H9 (cell line): ENCODE measurements around the gene APOBEC2. TPM values are rescaled to one million over a fixed set of nuclear protein-coding genes. Genes with fewer than 3 reads are reported as not detected.
A peak's percentile ranks its signal among the peaks of the same experiment; 100 is the strongest.

Experiments used
- DNase-seq: peaks from one replicate; pipeline ENCODE4 v3.0.0-alpha.2; 2017
- H2AFZ ChIP-seq: one replicate; pipeline ENCODE4 v1.6.1; 2013; ENCODE audit warnings: mild to moderate bottlenecking, low read length, control low read depth, moderate library complexity
- H2AK5ac ChIP-seq: 2 replicates; pipeline ENCODE4 v1.6.1; 2013; ENCODE audit warnings: low read length, control low read depth, mixed read lengths; ENCODE audit not compliant: insufficient read length
- H2BK120ac ChIP-seq: one replicate; pipeline ENCODE4 v1.6.1; 2013; ENCODE audit warnings: low read depth, mild to moderate bottlenecking, low read length, control low read depth, inconsistent platforms; ENCODE audit not compliant: poor library complexity, severe bottlenecking
- H2BK12ac ChIP-seq: 2 replicates; pipeline ENCODE4 v1.6.1; 2013; ENCODE audit warnings: low read length, control low read depth, mixed read lengths, low read depth; ENCODE audit not compliant: insufficient read length
- H2BK15ac ChIP-seq: 2 replicates; pipeline ENCODE4 v1.6.1; 2013; ENCODE audit warnings: low read depth, low read length, control low read depth
- H2BK20ac ChIP-seq: one replicate; pipeline ENCODE4 v1.6.1; 2013; ENCODE audit warnings: low read depth, mild to moderate bottlenecking, low read length, control low read depth, inconsistent platforms; ENCODE audit not compliant: poor library complexity, severe bottlenecking
- H2BK5ac ChIP-seq: 2 replicates; pipeline ENCODE4 v1.6.1; 2013; ENCODE audit warnings: low read length, control low read depth, mixed read lengths; ENCODE audit not compliant: insufficient read length
- H3K14ac ChIP-seq: 2 replicates; pipeline ENCODE4 v1.6.1; 2013; ENCODE audit warnings: low read length, control low read depth; ENCODE audit not compliant: insufficient read depth
- H3K18ac ChIP-seq: 2 replicates; pipeline ENCODE4 v1.6.1; 2013; ENCODE audit warnings: low read depth, mild to moderate bottlenecking, mixed read lengths, low read length, control low read depth; ENCODE audit not compliant: insufficient read length
- H3K23ac ChIP-seq: 2 replicates; pipeline ENCODE4 v1.6.1; 2013; ENCODE audit warnings: low read length, control low read depth, mixed read lengths, low read depth; ENCODE audit not compliant: insufficient read length
- H3K23me2 ChIP-seq: 2 replicates; pipeline ENCODE4 v1.6.1; 2013; ENCODE audit warnings: low read depth, mild to moderate bottlenecking, mixed read lengths, low read length, control low read depth; ENCODE audit not compliant: insufficient read length, poor library complexity, severe bottlenecking
- H3K27ac ChIP-seq: 2 replicates; pipeline ENCODE4 v1.5.1; 2013; ENCODE audit warnings: low read length, control low read depth, mixed read lengths, low read depth; ENCODE audit not compliant: insufficient read length
- H3K27me3 ChIP-seq: 2 replicates; pipeline ENCODE4 v1.6.1; 2013; ENCODE audit warnings: low read length, control low read depth, inconsistent platforms; ENCODE audit not compliant: insufficient read depth
- H3K4ac ChIP-seq: 2 replicates; pipeline ENCODE4 v1.6.1; 2013; ENCODE audit warnings: low read depth, mild to moderate bottlenecking, control low read depth, inconsistent platforms, low read length, moderate library complexity
- H3K4me1 ChIP-seq: 2 replicates; pipeline ENCODE4 v1.6.1; 2013; ENCODE audit warnings: low read length, control low read depth, inconsistent platforms; ENCODE audit not compliant: insufficient read depth
- H3K4me2 ChIP-seq: 2 replicates; pipeline ENCODE4 v1.6.1; 2013; ENCODE audit warnings: low read length, control low read depth, mixed read lengths; ENCODE audit not compliant: insufficient read length, insufficient read depth
- H3K56ac ChIP-seq: 2 replicates; pipeline ENCODE4 v1.6.1; 2013; ENCODE audit warnings: low read depth, mild to moderate bottlenecking, mixed read lengths, low read length, control low read depth; ENCODE audit not compliant: insufficient read length
- H3K79me1 ChIP-seq: 2 replicates; pipeline ENCODE4 v1.6.1; 2013; ENCODE audit warnings: low read depth, mild to moderate bottlenecking, moderate library complexity, low read length, control low read depth, inconsistent platforms; ENCODE audit not compliant: insufficient read depth, poor library complexity, severe bottlenecking
- H3K79me2 ChIP-seq: 2 replicates; pipeline ENCODE4 v1.6.1; 2013; ENCODE audit warnings: low read length, control low read depth, inconsistent platforms; ENCODE audit not compliant: insufficient read depth
- H3K9ac ChIP-seq: 2 replicates; pipeline ENCODE4 v1.6.1; 2013; ENCODE audit warnings: low read length, control low read depth, mixed read lengths; ENCODE audit not compliant: insufficient read length; ENCODE audit errors: extremely low read depth
- H3K9me3 ChIP-seq: one replicate; pipeline ENCODE4 v1.6.1; 2013; ENCODE audit warnings: low read depth, low read length, inconsistent platforms; ENCODE audit not compliant: control insufficient read depth
- H3T11ph ChIP-seq: one replicate; pipeline ENCODE4 v1.6.1; 2013; ENCODE audit warnings: mild to moderate bottlenecking, low read length, control low read depth, inconsistent platforms
- H4K20me1 ChIP-seq: one replicate; pipeline ENCODE4 v1.6.1; 2013; ENCODE audit not compliant: control insufficient read depth, insufficient read length, insufficient read depth
- H4K5ac ChIP-seq: 2 replicates; pipeline ENCODE4 v1.6.1; 2013; ENCODE audit warnings: low read depth, mild to moderate bottlenecking, mixed read lengths, low read length, control low read depth; ENCODE audit not compliant: insufficient read length
- H4K8ac ChIP-seq: replicated peaks from 2 replicates; pipeline ENCODE4 v1.6.1; 2013; ENCODE audit warnings: low read length, control low read depth, mixed read lengths, low read depth; ENCODE audit not compliant: insufficient read length
- H4K91ac ChIP-seq: 2 replicates; pipeline ENCODE4 v1.6.1; 2013; ENCODE audit warnings: low read depth, mild to moderate bottlenecking, moderate library complexity, mixed read lengths, low read length, control low read depth; ENCODE audit not compliant: insufficient read length
- H3K27ac Mint-ChIP-seq, 3 experiments: 2 replicates in 2 of 3; 3 replicates in 1 of 3; pipeline ENCODE4 v1.8.0; 2020 to 2021; ENCODE audit warnings: mixed read lengths in 3 of 3, mild to moderate bottlenecking in 1 of 3, moderate library complexity in 1 of 3
- H3K27me3 Mint-ChIP-seq: 2 replicates; pipeline ENCODE4 v1.8.0; 2021; ENCODE audit warnings: low read depth, mild to moderate bottlenecking, moderate library complexity, mixed read lengths
- H3K36me3 Mint-ChIP-seq, 3 experiments: 2 replicates in 2 of 3; 3 replicates in 1 of 3; pipeline ENCODE4 v1.8.0; 2020 to 2021; ENCODE audit warnings: low read depth in 3 of 3, mixed read lengths in 3 of 3; ENCODE audit not compliant: insufficient read depth in 1 of 3
- H3K4me1 Mint-ChIP-seq, 2 experiments: 2 replicates each; pipeline ENCODE4 v1.8.0; 2020; ENCODE audit warnings: mixed read lengths in 2 of 2
- H3K4me3 Mint-ChIP-seq, 2 experiments: 2 replicates in 1 of 2; 3 replicates in 1 of 2; pipeline ENCODE4 v1.8.0; 2020 to 2021; ENCODE audit warnings: mild to moderate bottlenecking in 2 of 2, mixed read lengths in 2 of 2, moderate library complexity in 1 of 2
- H3K9me3 Mint-ChIP-seq, 2 experiments: 2 replicates in 1 of 2; 3 replicates in 1 of 2; pipeline ENCODE4 v1.8.0; 2020; ENCODE audit warnings: mild to moderate bottlenecking in 2 of 2, mixed read lengths in 2 of 2, moderate library complexity in 1 of 2
- CTCF ChIP-seq: fragments of 200-600 bp; sonication (generic); conservative IDR thresholded peaks from 3 replicates; pipeline ENCODE4 v1.8.0; 2021; ENCODE audit warnings: antibody characterized with exemption, mild to moderate bottlenecking
- WGBS: extraction: QIAGEN DNeasy Blood & Tissue Kit; methylation state at CpG from one replicate; pipeline ENCODE4 v1.1.7; 2013; ENCODE audit warnings: missing lambda C conversion rate, low lambda C conversion rate, mixed read lengths; ENCODE audit not compliant: insufficient read length; ENCODE audit errors: extremely low coverage; 5-methylcytosine and 5-hydroxymethylcytosine counted together
- total RNA-seq: library from RNA; stranded (reverse); gene quantifications from 2 replicates; pipeline ENCODE4 v1.2.1, GENCODE V29; 2021

APOBEC2 gene
- total RNA-seq, 1 experiment from 2014 or later: not detected

DNA sequence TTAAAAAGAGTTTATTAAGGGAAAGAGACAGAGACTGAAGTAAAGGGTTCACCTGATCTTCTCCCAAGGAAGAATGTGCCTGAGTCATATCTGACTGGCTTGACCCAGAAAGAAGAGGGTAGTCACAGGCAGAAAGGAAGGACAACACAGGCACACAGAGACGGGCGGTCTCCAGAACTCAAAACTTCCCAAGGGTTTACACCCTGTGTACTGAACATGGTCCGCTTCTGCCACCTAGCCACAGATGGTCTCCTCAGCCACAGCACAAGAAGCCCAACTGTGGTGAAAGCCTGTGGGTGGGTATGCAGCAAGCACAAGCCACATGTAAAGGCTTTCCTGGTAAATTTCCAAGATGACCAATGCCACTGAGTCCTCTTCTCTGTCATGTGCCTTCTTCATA lies 31.2 kb upstream of the APOBEC2 start:
- Histone ChIP-seq H3K14ac (no peak overlapping the region), H2BK5ac (no peak overlapping the region), H3T11ph (no peak overlapping the region), H3K23ac (no peak overlapping the region), H2AFZ (no peak overlapping the region), H3K27me3 (no peaks in the 10 kb centered on the region), H3K23me2 (no peaks in the 10 kb centered on the region), H4K91ac (no peak overlapping the region), H2BK20ac (no peak overlapping the region), H3K4ac (no peak overlapping the region), H3K18ac (no peak overlapping the region), H2AK5ac (no peak overlapping the region), H3K79me1 (no peaks in the 10 kb centered on the region), H3K4me2 (no peak overlapping the region), H3K9ac (no peak overlapping the region), H3K9me3 (no peaks in the 10 kb centered on the region), H4K5ac (no peak overlapping the region), H2BK120ac (no peak overlapping the region), H2BK12ac (no peak overlapping the region), H4K20me1 (no peaks in the 10 kb centered on the region), H4K8ac (no peak overlapping the region), H3K79me2 (no peaks in the 10 kb centered on the region), H2BK15ac (no peak overlapping the region), H3K56ac (no peak overlapping the region), H3K4me1 (no peaks in the 10 kb centered on the region; the same call in 1 of the 2 replicates), H3K27ac (no peak overlapping the region)
- no CpG with 5 or more reads among the region's 3 CpGs for WGBS
- Mint-ChIP-seq H3K36me3 (0 out of 7 replicates have a peak, but pooled peaks cover 0 to 4% (median 0%) of the 10 kb centered on the region in 3 experiments), H3K4me1 (peaks cover 4 to 8% of the 10 kb centered on the region in 2 experiments; a peak in 2 of 4 replicates), H3K4me3 (no peak overlapping the region), H3K27ac (no peak overlapping the region), H3K27me3 (no peaks in the 10 kb centered on the region; the same call in 1 of the 2 replicates), H3K9me3 (no peaks in the 10 kb centered on the region)
- no peak for DNase-seq
- peak; percentile 38; the same call in 2 of the 3 replicates for TF ChIP-seq CTCF
